Activated B cell treated with CpG ODN at 0.5 μM for 24 hours (primary cell): Measurements from ENCODE around the gene ATRN. TPM values are rescaled to one million over a fixed set of nuclear protein-coding genes. Genes with fewer than 3 reads are reported as not detected.

Experiments
- ATAC-seq: fragments of 200-7000 bp; cut with Tn5 transposase; one replicate; pipeline ENCODE4 v1.10.0; 2021; ENCODE audit warnings: low read depth, mild to moderate bottlenecking, moderate library complexity
- CTCF ChIA-PET: fragments of 350-600 bp; sonication (Branson Sonifier 250); formaldehyde crosslinking; loops from one replicate; lab custom pipeline; 2021; ENCODE audit warnings: antibody characterized with exemption; lab: Charles Lee
- POLR2A ChIA-PET: fragments of 350-600 bp; sonication (Branson Sonifier 250); formaldehyde crosslinking; loops from one replicate; lab custom pipeline; 2021; ENCODE audit warnings: antibody characterized with exemption; lab: Charles Lee
- DNase-seq: peaks from one replicate; pipeline ENCODE4 v3.0.0; 2022
- H3K27ac Mint-ChIP-seq: one replicate; pipeline ENCODE4 v1.8.0; 2020; ENCODE audit warnings: mixed read lengths
- H3K27me3 Mint-ChIP-seq: one replicate; pipeline ENCODE4 v1.8.0; 2021; ENCODE audit warnings: mixed read lengths
- H3K36me3 Mint-ChIP-seq: one replicate; pipeline ENCODE4 v1.8.0; 2021; ENCODE audit warnings: low read depth, mixed read lengths
- H3K4me1 Mint-ChIP-seq: one replicate; pipeline ENCODE4 v1.8.0; 2021; ENCODE audit warnings: mixed read lengths
- H3K4me3 Mint-ChIP-seq: one replicate; pipeline ENCODE4 v1.8.0; 2020; ENCODE audit warnings: mild to moderate bottlenecking, mixed read lengths
- H3K9me3 Mint-ChIP-seq: one replicate; pipeline ENCODE4 v1.8.0; 2020; ENCODE audit warnings: mixed read lengths
- CTCF ChIP-seq: fragments of 200-600 bp; IDR thresholded peaks from one replicate; pipeline ENCODE4 v1.8.0; 2022; ENCODE audit warnings: antibody characterized with exemption, mild to moderate bottlenecking
- intact Hi-C: fragments of 100-400 bp; cut with micrococcal nuclease; formaldehyde crosslinking; loops from one replicate; pipeline ENCODE4 v1.15.1; 2024
- total RNA-seq: library from RNA; stranded (reverse); gene quantifications from 2 replicates; pipeline ENCODE4 v1.2.3, GENCODE V29; 2022

Gene ATRN
- total RNA-seq, 1 donor from 2014 or later = 13.0 TPM

- Mint-ChIP-seq H3K4me3 (no peak overlapping the region), H3K4me1 (no peaks in the 10 kb centered on the region), H3K9me3 (no peaks in the 10 kb centered on the region), H3K27ac (no peak overlapping the region), H3K27me3 (peaks cover 6% of the 10 kb centered on the region), H3K36me3 (no peaks in the 10 kb centered on the region)
- DNase-seq (no peak), ATAC-seq (no peak)
- intact Hi-C loops = no loop called here
- POLR2A ChIA-PET = interaction anchor here (0.6 kb wide), 1 partner anchor 56 kb away, joined by 3 read pairs; no protein-coding TSS in a partner anchor
- TF ChIP-seq CTCF = no peak
- CTCF ChIA-PET = no interaction called here
Observed at GRCh38 chr20:3464166-3464565, 6.7 kb upstream of the ATRN start.

GRCh38 chr20:3465301-3465700 lies 5.5 kb upstream of the ATRN start:
- no peak for DNase-seq
- H3K27me3 Mint-ChIP-seq = peaks cover 6% of the 10 kb centered on the region
- POLR2A ChIA-PET = no interaction called here
- no peak for TF ChIP-seq CTCF
- H3K36me3 Mint-ChIP-seq = no peaks in the 10 kb centered on the region
- H3K27ac Mint-ChIP-seq = no peak overlapping the region
- H3K4me3 Mint-ChIP-seq = no peak overlapping the region
- no peaks in the 10 kb centered on the region for H3K9me3 Mint-ChIP-seq
- no peak for ATAC-seq
- intact Hi-C loops = no loop called here
- CTCF ChIA-PET = no interaction called here
- H3K4me1 Mint-ChIP-seq = no peaks in the 10 kb centered on the region

DNA sequence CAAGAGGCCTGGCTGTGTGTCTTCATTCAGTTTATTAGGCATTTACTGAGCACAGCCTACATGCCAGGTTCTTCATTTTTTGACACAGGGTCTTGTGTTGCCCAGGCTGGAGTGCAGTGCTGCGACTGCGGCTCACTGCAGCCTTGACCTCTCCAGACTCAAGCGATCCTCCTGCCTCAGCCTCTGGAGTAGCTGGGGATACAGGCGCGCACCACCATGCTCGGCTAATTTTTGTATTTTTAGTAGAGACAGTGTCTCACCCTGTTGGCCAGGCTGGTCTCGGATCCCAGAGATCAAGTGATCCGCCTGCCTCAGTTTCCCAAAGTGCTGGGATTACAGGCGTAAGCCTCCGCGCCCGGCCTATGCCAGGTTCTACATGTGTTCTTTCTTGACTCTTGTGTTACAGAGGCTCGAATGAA lies 601 bp upstream of the ATRN start:
- peak overlapping the region; percentile 93 for H3K4me3 Mint-ChIP-seq
- CTCF ChIA-PET = no interaction called here
- no peak for TF ChIP-seq CTCF
- intact Hi-C loops = loop anchor here (5.0 kb wide), 3 partner anchors 263 to 963 kb away; partner anchors contain the start of genes ADISSP, ITPA and ZNF343
- peaks cover 4% of the 10 kb centered on the region for H3K27me3 Mint-ChIP-seq
- H3K9me3 Mint-ChIP-seq = no peaks in the 10 kb centered on the region
- H3K27ac Mint-ChIP-seq = peak overlapping the region; percentile 64
- DNase-seq = no peak
- POLR2A ChIA-PET = interaction anchor here (0.6 to 1.4 kb wide), 4 partner anchors 62 to 638 kb away, joined by 3 to 9 read pairs (median 6); partner anchors contain the start of genes AP5S1 and DNAAF9
- H3K36me3 Mint-ChIP-seq = peaks cover 3% of the 10 kb centered on the region
- no peak for ATAC-seq
- H3K4me1 Mint-ChIP-seq = peaks cover 32% of the 10 kb centered on the region

- Mint-ChIP-seq H3K4me1 (peaks cover 32% of the 10 kb centered on the region), H3K27ac (peak overlapping the region; percentile 48), H3K4me3 (peak overlapping the region; percentile 93), H3K9me3 (no peaks in the 10 kb centered on the region), H3K36me3 (peaks cover 3% of the 10 kb centered on the region), H3K27me3 (no peaks in the 10 kb centered on the region)
- ChIA-PET POLR2A (no interaction called here), CTCF (no interaction called here)
- no peak for DNase-seq
- intact Hi-C loops = loop anchor here (1.0 to 5.0 kb wide), 4 partner anchors 64 to 964 kb away; partner anchors contain the start of genes ADISSP, DNAAF9, ITPA and ZNF343
- TF ChIP-seq CTCF = no peak
- no peak for ATAC-seq
Observed at GRCh38 chr20:3471397-3472021, 691 bp downstream of the ATRN start.

GRCh38 chr20:3472105-3472504 lies 1.3 kb downstream of the ATRN start:
- H3K4me1 Mint-ChIP-seq = peaks cover 32% of the 10 kb centered on the region
- no peak overlapping the region for H3K27ac Mint-ChIP-seq
- ChIA-PET POLR2A (no interaction called here), CTCF (no interaction called here)
- ATAC-seq = no peak
- H3K4me3 Mint-ChIP-seq = peak overlapping the region; percentile 93
- no peak for DNase-seq
- H3K9me3 Mint-ChIP-seq = no peaks in the 10 kb centered on the region
- no peaks in the 10 kb centered on the region for H3K27me3 Mint-ChIP-seq
- peaks cover 3% of the 10 kb centered on the region for H3K36me3 Mint-ChIP-seq
- TF ChIP-seq CTCF = no peak
- intact Hi-C loops = loop anchor here (5.0 kb wide), 3 partner anchors 265 to 965 kb away; partner anchors contain the start of genes ADISSP, ITPA and ZNF343
